HG03064 (cell line): ENCODE measurements around the gene LIN52.

ENCODE experiments used
- ATAC-seq: cut with Tn5 transposase; IDR thresholded peaks from one replicate; pipeline ENCODE4 v1.9.1; 2021; ENCODE audit warnings: low read depth; ENCODE audit not compliant: unreplicated experiment

Gene LIN52, protein sequence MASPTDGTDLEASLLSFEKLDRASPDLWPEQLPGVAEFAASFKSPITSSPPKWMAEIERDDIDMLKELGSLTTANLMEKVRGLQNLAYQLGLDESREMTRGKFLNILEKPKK

DNA sequence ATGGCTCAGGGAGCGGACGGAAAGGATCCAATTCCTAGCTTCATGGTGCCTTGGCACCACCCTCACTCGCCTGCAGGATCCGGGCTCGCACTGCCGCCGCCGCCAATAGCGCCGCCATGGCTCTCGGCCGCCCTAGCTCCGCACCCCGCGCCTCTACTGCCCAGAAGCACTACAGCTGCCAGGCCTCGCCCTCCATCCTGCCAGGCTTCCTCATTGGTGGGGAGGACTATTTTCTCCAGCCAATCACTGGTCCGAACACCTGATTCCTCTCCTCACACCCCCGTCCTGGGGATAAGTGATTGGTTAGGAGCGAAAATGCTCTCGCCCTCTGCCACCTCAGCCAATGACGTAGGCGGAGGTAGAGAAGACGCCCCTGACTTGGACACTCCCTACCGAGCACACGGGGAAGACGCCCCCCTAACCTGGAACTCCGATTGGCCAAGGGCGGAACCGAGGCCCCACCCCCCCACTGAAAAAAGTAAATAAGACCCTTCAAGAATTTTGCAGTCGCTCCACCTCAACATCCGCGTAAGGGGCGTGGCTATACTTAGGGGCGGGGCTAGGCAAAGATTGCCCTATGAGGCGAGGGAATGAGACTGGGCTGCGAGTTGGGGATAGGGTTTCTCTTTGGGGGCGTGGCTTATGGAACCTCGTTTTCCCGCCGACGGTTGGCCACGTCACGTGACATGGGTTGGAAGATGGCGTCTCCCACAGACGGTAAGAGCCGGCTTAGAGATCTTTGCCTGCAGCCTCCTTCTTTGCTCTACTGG, at the start of gene LIN52, which contains the start of gene ALDH6A1:
Gene LIN52, plus strand, starts transcription at position 680 of the 770 bp plus-strand sequence. Its CDS starts 19 bp downstream, at position 699.
Gene ALDH6A1, minus strand, starts transcription at position 177 of the 770 bp plus-strand sequence. Its CDS starts 59 bp downstream, at position 118.
- peak; percentile 94 for ATAC-seq

DNA sequence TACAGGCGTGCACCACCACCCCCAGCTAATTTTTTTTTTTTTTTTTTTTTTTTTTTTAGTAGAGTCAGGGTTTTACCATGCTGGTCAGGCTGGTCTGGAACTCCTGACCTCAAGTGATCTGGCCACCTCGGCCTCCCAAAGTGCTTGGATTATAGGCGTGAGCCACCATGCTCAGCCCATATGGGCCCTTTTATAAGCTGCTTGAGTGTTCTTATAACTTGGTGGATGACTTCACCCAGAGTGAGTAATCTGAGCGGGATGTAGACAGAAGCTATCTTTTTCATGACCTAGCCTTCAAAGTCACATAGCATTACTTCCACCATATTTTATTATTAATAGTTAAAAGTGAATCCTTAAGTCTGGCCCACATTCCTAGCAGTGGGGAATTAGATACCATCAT, 49.2 kb upstream of the LIN52 start:
- no peak for ATAC-seq

DNA sequence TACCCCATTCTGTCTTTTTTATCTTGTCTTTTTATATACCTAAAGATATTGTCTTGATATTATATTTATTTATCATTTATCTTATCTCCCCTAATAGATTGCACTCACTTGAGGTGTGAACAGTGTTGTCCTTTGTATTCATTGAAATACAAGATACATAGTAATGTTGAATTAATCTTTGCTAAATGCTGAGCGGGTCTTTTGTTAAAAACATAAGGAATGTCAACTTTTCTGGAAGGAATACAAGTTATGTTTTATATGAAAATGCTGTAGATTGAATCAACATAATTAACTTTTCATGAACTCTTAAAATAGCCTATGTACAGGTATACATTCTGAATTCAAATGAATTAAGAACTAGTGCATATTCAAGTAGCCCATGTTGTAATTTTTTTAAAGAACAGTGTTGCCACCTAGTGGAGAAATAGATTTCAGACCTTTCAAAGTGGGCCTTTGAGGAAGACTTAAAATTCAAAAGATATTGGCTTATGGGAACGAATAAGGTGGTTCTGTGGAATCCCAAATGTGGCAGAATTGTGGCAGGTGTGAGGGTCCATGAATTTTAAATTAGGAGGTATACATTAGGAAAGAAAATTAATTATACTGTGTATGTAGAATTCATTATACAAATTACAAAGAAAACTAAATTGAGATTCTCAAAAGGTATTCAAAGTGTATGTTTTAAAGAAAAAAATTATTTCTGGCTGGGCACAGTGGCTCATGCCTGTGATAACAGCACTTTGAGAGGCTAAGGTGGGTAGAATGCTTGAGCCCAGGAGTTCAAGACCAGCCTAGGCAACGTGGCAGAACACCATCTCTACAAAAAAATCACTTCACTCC, 46.5 kb upstream of the LIN52 start:
- ATAC-seq = no peak

DNA sequence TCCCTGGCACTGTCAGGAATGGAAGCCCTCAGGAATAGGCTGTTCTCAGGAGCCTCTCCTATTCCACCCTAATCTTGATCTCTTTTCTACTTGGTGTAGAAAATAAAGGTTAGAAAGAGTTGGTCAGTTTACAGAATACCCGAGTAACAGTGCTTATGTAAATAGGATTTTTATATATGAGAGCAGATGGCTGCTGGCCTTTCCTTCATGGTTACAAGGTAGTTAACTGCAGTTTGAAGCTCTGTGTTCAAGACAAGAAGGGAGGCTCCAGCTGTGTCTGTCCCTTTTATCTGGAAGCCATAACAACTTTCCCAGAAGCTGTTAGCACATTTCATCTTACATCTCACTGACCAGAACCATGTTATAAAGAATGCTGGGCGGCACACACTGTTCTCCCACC, 42.5 kb upstream of the LIN52 start:
- ATAC-seq = no peak

DNA sequence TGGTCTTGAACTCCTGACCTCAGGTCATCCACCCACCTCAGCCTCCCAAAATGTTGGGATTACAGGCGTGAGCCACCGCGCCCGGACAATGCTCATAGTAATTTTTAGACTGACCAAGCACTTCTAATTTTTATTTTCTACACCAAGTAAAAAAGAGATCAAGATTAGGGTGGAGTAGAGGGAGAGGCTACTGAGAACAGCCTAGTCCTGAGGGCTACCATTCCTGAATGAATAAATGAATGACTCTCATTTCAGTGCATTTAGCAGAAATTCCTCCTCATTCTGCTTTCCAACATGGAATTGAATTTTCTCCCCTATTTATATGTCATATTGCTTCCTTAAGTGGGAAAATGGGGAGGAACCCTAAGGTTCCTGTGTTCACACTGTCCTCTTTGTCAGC, 39.2 kb upstream of the LIN52 start:
- no peak for ATAC-seq

DNA sequence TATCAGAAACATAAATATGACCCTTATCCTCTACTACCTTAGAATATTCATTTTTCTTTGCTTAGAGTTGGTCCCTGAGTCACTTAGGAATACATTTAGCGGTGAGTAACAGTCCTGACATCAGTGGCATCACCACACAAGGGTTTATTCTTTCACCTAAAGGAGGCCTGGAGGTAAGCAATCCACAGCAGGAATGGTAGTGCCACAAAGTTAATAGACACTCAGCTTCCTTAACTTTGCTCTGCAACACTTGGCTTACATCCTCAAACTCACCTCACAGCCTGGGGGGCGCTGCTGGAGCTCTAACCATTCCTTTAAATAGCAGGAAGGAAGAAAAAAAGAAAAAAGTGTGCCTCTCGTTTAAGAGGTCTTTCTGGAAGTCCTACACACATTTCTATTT, 36.5 kb upstream of the LIN52 start:
- no peak for ATAC-seq

DNA sequence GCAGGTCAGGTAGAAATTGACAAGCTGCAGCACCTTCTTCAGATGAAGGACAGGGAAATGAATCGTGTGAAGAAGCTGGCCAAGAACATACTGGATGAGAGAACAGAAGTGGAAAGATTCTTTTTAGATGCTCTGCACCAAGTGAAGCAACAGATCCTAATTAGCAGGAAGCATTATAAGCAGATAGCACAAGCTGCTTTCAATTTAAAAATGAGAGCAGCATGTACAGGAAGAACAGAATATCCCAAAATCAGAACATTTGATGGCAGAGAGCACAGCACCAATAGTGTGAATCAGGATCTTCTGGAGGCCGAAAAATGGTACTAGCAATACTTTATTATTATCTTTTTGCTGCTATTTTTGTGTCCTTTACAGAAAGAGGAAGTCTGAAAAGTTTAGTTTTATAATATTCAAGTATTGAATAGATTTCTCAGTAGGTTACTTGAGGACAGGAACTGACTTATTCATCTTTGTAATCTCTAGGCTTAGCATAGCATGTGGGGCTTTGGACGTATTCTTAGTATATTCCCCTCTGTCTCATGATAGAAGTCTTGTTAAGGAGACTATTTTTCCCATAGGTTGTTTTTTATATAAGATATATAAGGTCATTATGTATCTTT, 34.8 kb upstream of the LIN52 start:
- ATAC-seq = no peak

DNA sequence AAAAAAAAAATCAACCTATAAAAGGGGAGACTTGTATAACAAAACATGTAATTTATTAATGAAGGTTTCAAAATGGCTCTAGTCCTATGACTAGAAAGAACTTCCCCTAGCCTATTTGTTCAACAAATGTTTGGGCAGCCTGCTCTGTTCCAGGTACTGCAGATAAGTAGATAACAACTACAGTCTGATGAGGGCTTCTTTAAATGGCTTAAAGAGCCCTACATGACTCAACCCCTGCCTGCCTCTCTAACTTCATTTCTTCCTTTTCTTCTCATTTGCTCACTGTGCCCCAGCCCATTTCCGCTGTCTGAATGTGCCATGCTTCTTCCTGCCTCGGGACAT, 22.0 kb upstream of the LIN52 start:
- no peak for ATAC-seq

DNA sequence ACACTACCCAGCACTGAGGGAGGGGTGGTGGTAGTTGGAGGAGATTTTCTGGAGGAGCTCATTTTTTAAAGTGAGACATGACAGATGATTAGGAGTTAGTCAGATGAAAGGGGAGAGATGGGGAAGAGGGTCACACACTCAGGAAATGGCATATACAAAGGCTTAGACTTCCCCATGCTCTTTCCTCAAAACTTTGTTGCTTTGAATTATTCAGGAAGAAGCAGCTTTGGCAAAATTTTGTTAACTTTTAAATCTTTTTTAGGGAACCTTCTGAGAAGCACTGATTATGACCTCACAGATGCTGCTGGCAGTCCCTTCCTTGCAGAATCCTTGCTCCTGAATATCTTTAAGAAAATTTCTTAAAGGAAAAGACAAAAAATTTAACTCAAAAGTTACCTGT, 20.3 kb upstream of the LIN52 start:
- ATAC-seq = no peak

DNA sequence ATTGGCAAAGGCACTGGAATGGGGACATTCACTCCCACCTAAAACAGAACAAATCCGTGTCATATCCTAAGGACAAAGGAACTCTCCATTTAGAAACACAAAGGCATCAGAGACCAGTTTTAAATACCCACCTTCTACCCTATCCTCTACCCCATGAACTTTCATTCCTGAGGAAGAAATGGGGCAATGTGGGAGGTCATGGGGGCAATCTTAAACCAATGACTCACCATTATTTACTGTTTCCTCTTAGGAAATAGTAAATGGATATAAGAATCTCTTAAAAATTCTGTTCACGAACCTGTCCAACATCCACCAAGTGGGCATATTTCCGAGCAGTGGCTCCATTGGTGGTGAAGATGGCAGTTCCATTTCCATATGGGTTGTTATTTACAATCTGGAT, 19.9 kb upstream of the LIN52 start:
- ATAC-seq = no peak

DNA sequence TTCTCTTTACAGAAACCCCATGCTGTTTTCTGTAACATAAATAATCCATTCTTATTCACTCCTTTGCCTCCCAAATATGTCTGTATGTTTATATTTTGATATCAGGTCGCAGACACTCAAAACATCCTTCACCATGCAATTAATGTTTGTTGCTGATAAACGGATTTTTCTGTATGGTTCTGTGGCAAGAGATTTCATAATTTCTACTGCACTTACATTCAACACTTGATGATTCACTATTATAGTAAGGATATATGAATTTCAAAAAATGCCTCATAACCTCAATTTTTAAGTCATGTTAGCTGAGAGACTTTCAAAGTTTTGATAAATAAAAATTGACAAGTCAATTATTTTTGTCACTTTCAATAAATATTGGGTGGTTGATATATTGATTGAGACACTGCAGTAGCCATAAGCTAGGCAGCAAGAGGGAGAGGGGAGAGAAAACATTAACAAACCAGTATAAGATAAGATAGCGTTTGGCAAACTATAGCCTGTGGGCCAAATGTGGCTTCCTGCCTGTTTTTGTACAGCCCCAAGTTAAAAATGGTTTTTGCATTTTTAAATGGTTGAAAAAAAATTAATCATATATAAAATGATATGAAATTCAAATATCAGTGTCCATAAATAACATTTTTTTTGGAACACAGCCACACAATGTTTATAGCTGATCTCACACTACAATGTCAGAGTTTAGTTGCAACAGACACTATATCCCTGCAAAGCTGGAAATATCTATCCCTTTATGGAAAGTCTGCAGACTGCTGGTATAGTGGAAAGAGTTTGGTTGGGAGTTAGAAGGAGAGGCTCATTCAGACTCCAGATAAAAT, 18.8 kb upstream of the LIN52 start:
- no peak for ATAC-seq

DNA sequence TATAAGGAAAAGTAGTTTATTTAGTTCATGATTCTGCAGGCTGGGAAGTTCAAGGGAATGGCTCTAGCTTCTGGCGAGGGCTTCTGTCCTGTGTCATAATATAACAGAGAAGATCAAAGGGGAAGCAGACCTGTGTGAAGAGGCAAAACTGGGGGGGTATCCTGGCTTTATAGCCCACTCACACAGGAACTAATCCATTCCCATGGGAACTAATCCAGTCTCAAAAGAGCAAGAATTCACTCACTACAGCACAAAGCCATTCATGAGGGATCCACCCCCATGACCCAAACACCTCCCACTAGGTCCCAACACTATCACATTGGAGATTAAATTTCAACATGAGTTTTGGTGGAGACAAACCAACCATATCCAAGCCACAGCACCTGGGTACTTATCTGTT, 7.4 kb upstream of the LIN52 start:
- ATAC-seq = no peak

DNA sequence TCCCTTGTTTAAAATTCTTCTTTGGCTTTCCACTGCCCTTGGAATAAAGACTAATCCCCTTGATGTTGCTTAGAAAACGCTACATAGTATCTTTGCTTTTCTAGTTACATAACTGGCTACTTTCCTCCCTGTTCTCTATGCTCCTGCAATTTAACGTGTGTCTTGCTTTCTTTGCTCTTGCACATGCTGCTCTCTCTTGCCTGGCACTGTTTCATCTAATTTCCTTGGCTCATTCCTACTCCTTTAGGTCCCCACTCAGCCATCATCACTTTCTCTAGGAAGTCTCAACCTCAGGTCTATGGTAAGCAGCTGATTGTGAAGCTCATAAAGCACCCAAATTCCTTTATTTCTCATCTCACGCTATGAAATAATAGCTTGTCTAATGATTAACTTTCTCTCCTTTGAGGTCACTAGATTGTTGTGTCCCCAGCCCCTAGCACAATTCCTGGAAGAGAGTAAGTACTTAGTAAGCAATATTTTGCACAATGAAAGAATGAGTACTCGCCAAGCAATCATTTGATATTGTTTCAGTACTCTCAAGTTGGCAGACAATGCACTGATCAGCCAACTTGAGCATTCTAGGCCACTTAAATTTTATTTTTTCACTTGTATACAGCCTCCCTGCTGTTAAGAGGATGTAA, 3.8 kb upstream of the LIN52 start:
- ATAC-seq = no peak

DNA sequence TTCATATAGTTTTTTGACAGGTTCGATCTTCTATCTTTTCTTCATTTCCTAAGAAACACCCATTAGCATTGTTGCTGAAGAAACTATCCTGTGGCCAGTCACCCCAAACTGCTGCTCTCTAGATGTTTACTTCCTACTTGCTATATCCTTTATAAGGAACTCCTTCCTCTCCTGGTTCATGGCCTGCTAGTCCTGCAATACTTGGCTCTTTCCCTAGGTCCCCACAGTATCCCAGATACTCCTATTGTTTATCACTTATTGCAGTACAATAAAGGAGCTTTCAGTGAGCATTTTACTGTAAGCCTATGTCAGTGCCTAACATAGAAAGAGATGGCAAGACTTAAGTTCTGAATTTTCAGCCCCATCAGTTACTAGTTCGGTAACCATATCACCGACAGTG, 3.3 kb upstream of the LIN52 start:
- ATAC-seq = no peak

DNA sequence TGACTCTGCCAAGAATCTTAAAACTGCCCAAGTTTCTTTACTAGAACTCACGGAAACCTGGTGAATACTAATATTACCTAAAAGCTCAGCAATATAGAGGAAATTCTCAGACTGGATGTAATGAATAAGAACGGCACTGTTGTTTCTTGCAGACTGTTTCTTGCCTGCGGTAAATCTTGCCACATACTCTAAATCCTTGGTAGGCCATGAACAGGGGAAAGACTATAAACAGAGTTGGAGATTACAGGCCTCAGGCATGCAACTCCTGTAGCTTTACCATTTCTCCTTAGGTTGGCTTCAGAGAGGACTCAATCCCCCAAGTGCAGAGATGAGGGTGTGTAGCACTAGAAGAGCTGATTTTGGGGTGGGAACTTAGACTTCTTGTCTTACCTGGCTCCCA, 1.6 kb upstream of the LIN52 start:
- ATAC-seq = no peak

DNA sequence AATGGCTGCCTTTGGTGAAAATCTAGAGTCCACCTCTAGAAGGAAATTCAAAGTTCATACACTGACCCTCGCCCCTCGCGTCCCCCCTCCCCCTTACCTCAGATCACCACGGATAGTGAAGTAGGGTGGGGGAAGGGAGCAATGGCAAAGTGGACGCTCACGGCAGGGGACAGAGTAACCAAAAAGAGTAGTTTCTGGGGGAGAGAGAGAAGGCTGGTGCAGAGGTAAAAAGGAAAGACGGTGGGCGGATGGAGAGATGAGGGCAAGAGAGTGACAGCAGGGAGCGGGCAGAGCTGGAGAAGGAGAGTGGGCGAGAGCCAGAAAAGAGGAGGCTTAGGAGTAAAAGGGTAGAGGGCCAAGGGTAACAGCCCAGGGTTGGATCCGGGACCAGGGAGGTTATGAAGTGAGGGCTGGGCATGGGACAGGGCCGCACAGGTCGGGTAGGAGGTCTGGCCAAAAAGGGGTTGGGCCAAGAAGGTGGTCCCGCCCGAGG, 926 bp upstream of the LIN52 start:
- no peak for ATAC-seq

DNA sequence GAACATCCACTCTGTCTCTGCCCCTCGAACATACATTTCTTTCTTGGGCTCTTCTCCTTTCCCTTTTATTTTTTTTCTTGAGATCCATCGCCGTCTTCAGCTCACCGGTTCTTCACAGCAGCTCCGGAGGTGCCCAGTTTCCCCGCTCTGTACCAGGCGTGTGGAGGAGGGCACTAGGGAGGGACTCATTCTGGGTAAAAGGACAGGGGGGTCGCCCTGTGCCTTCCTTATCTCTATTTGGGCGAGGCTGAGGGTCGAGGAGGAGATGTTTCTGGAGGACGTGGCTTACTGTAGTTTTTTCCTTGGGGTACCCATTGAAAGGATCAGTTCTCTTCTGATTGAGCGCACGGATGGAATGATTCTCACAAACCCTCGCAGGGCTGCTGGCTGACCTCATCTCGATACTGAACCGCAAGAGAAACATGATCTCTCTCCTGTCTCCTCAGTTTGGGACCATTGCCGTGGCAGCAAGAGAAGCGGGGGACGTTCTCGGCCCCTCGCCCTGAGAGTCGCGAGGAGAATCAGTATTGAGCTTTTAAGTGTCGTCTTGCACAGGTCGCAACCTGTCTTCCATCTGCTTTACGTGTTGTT, 386 bp downstream of the LIN52 start:
- no peak for ATAC-seq

DNA sequence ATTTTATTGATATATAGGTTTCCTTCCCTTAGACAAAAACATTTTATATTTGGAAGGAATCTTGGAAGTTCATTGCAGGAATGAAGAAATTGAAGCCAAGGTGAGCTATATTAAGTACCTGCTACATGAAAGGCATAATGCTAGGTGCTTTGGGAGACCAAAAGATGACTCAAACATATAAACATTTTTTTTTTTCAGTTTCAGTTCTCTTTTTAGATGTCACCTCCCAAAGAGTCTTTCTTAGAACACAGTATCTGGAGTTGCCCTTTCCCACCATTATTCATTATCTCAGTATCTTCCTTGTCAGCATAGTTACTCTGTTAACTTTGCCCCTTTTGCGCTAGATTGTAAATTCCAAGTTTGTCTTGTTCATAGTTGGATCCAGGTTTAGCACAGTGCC, 1.1 kb downstream of the LIN52 start:
- ATAC-seq = no peak

DNA sequence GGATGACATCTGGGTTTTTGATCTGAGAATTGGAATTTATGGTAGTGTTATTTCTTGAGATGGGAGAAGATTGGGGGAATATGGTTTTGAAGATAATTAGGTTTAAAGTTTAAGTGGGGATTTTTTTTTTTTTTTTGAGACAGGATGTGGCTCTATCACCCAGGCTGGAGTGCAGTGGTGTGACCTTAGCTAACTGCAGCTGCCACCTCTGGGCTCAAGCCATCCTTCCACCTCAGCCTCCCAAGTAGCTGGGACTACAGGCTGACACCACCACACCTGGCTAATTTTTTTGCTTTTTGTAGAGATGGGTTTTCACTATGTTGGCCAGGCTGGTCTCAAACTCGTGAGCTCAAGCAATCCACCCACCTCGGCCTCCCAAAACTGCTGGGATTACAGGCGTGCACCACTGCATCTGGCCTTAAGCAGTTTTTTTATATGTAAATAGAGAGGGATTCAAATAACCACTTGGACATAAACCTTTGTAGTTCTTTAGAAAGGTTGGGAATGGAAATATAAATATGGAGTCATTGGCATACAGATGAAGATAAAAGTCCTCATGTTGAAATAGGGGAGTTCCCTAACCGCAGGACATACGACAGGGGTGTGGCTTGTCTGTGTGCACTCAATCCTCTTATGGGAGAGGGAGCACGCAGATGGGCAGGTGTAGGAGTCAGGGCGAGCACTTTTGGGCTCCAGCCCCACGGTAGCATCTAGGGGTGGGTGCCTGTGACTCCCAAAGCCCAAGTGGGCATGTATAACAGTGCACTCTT, 4.7 kb downstream of the LIN52 start:
- no peak for ATAC-seq
